ENCODE results near the gene SDCCAG8.

GRCh38 chr1:243258731-243259130, 2.9 kb downstream of the SDCCAG8 start:
- TF ChIP-seq POLR2A (IDR thresholded peaks at IDR 0.05) (no peak), CTCF (IDR thresholded peaks at IDR 0.05) (no peak)
